Small intestine (tissue), 7 donors: ENCODE results near the gene LHPP. TPM values are rescaled to one million over a fixed set of nuclear protein-coding genes. Genes with fewer than 3 reads are reported as not detected.

ENCODE experiments used
- DNase-seq, 2 donors: peaks; one replicate each; pipeline versions ENCODE4 v3.0.0 to v3.0.0-alpha.2; 2013
- FAIRE-seq: peaks from 2 replicates; lab custom pipeline; 2012; peaks lifted over from hg19 to GRCh38; lab: Jason Lieb, UNC
- H3K27ac ChIP-seq, 3 donors: one replicate each; pipeline ENCODE4 v1.5.1; 2013; ENCODE audit warnings: low read length in 2 of 3, mild to moderate bottlenecking in 2 of 3, control low read depth in 1 of 3, inconsistent platforms in 1 of 3, low read depth in 1 of 3, moderate library complexity in 1 of 3
- H3K27me3 ChIP-seq, 3 donors: one replicate each; pipeline ENCODE4 v1.6.1; 2013; ENCODE audit warnings: low read length in 3 of 3, inconsistent platforms in 1 of 3; ENCODE audit not compliant: control insufficient read depth in 3 of 3, insufficient read depth in 3 of 3
- H3K36me3 ChIP-seq, 3 donors: one replicate each; pipeline ENCODE4 v1.6.1; 2013; ENCODE audit warnings: low read length in 3 of 3, inconsistent platforms in 1 of 3, low read depth in 1 of 3, mild to moderate bottlenecking in 1 of 3, moderate library complexity in 1 of 3; ENCODE audit not compliant: control insufficient read depth in 3 of 3, insufficient read depth in 2 of 3
- H3K4me1 ChIP-seq, 3 donors: one replicate each; pipeline ENCODE4 v1.6.1; 2013; ENCODE audit warnings: low read length in 2 of 3, inconsistent platforms in 1 of 3, low read depth in 1 of 3, mild to moderate bottlenecking in 1 of 3, moderate library complexity in 1 of 3; ENCODE audit not compliant: control insufficient read depth in 3 of 3, insufficient read depth in 2 of 3
- H3K4me3 ChIP-seq, 3 donors: one replicate each; pipeline ENCODE4 v1.5.1; 2013; ENCODE audit warnings: low read length in 3 of 3, control low read depth in 1 of 3, inconsistent platforms in 1 of 3, low read depth in 1 of 3, mild to moderate bottlenecking in 1 of 3, moderate library complexity in 1 of 3
- H3K9me3 ChIP-seq, 2 donors: one replicate each; pipeline ENCODE4 v1.6.1; 2013; ENCODE audit warnings: low read depth in 1 of 2, low read length in 1 of 2; ENCODE audit not compliant: control insufficient read depth in 2 of 2, insufficient read depth in 1 of 2
- WGBS, 3 donors: extraction: QIAGEN DNeasy Blood & Tissue Kit; methylation state at CpG; one replicate each; pipeline ENCODE4 v1.1.7; 2013; 5-methylcytosine and 5-hydroxymethylcytosine counted together
- polyA plus RNA-seq, 4 donors: library from polyadenylated mRNA; stranded (reverse) in 3 of 4; unstranded in 1 of 4; fragments of 200-250 nt in 3 of 4; fragments of 120-200 nt in 1 of 4; gene quantifications; one replicate each; pipeline versions ENCODE4 v1.2.1 to v1.2.3, GENCODE V29; 2013
- donor health status: healthy with polysubstance abuse.
- donor health status: control.
- donor health status: control.
- donor health status: Bipolar disorder and iron deficiency.
- donor health status: healthy.

Gene LHPP
- polyA plus RNA-seq, 4 donors, result 17.2 to 47.7 (median 35.0) TPM

DNA sequence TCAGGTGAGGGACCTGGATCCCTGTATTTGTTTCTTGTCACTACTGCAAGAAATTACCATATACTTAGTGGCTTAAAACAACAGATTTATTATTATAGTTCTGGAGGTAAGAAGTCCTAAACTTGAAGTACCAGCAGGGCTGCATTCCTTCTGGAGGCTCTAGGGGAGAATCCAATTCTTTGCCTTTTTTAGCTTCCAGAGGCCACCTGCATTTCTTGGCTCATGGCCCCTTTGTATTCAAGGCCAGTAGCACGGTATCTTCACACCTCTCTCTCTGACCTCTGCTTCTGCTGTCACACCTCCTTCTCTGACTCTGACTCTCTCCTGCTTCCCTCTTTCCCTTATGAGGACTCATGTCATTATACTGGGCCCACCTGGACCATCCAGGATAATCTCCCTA lies 2.2 kb upstream of the LHPP start:
- Histone ChIP-seq H3K27ac (no peak overlapping the region), H3K27me3 (peaks cover 0 to 5% (median 4%) of the 10 kb centered on the region in 3 donors), H3K4me1 (peaks cover 0 to 4% (median 0%) of the 10 kb centered on the region in 3 donors), H3K36me3 (no peaks in the 10 kb centered on the region), H3K4me3 (no peak overlapping the region), H3K9me3 (no peaks in the 10 kb centered on the region)
- DNase-seq (no peak), FAIRE-seq (no peak)
- 13 to 60% (median 19%) methylated on average over 1 of the region's 1 CpG for WGBS, 3 donors

- 67 to 83% (median 83%) methylated on average over 5 of the region's 5 CpGs for WGBS, 3 donors
- no peak overlapping the region for H3K4me3 ChIP-seq
- H3K36me3 ChIP-seq, result no peaks in the 10 kb centered on the region
- peaks cover 0 to 11% (median 0%) of the 10 kb centered on the region in 3 donors for H3K4me1 ChIP-seq
- DNase-seq (no peak), FAIRE-seq (no peak)
- H3K9me3 ChIP-seq, result no peaks in the 10 kb centered on the region
- H3K27me3 ChIP-seq, result peaks cover 0 to 4% (median 3%) of the 10 kb centered on the region in 3 donors
- H3K27ac ChIP-seq, result no peak overlapping the region
Measured at GRCh38 chr10:124460144-124460543, 1.5 kb upstream of the LHPP start.

- Histone ChIP-seq H3K4me1 (peaks cover 0 to 22% (median 3%) of the 10 kb centered on the region in 3 donors), H3K4me3 (peak overlapping the region; percentile 57 to 89 (median 78)), H3K36me3 (no peaks in the 10 kb centered on the region), H3K27ac (peak overlapping the region in 2 of 3 donors; percentile 15 to 83), H3K9me3 (no peaks in the 10 kb centered on the region), H3K27me3 (no peaks in the 10 kb centered on the region)
- 65 to 81% (median 68%) methylated on average over 8 of the region's 8 CpGs for WGBS, 3 donors
- FAIRE-seq (no peak), DNase-seq (no peak)
Measured at GRCh38 chr10:124462348-124462695, 699 bp downstream of the LHPP start.

DNA sequence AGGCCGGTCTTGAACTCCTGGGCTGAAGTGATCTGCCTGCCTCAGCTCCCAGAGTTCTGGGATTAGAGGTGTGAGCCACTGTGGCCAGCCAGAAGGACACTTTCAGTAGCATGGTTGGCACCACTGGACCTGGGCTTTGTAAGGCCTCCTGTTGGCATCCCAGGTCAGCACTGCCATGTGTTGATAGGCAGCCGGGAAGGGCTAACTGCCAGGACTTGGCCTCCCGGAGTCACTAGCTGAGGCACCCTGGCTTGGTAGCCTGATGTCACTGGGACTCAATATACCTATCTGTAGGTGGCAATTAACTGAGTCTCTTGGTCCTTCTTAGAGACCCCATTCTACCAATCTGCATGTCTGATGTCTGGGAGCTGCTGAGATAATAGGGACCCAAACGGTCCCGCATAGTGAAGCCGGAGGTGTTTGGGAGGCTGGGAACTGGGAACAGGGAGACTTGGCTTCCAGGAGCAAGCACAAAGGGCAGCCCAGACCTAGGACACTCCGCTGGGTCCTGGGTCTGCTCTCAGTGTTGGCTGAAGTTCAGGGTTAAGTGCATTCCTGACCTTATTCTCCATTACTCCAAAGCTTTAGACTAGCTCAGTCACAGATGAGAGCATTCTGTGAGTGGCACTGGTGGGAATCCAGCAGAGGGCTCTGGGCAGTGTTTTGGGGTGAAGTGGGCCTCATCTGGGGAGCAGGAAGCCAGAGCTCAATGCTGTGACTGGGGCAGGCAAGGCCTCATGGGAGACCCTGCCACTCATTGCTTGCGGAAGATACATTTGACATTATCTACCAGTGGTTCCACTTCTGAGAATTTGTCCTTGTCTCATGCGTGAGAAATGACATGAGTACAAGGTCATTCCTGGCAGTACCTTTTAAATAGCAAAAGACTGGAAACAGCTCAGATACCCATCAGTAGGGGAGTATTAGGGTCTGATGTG lies 2.7 kb downstream of the LHPP start:
- no peaks in the 10 kb centered on the region for H3K9me3 ChIP-seq
- H3K4me1 ChIP-seq, result peaks cover 0 to 31% (median 3%) of the 10 kb centered on the region in 3 donors
- WGBS, 3 donors, result 80 to 93% (median 84%) methylated on average over 9 of the region's 9 CpGs
- H3K27ac ChIP-seq, result no peak overlapping the region
- H3K36me3 ChIP-seq, result peaks cover 0 to 10% (median 0%) of the 10 kb centered on the region in 3 donors
- no peak overlapping the region for H3K4me3 ChIP-seq
- DNase-seq (no peak), FAIRE-seq (no peak)
- H3K27me3 ChIP-seq, result no peaks in the 10 kb centered on the region

DNA sequence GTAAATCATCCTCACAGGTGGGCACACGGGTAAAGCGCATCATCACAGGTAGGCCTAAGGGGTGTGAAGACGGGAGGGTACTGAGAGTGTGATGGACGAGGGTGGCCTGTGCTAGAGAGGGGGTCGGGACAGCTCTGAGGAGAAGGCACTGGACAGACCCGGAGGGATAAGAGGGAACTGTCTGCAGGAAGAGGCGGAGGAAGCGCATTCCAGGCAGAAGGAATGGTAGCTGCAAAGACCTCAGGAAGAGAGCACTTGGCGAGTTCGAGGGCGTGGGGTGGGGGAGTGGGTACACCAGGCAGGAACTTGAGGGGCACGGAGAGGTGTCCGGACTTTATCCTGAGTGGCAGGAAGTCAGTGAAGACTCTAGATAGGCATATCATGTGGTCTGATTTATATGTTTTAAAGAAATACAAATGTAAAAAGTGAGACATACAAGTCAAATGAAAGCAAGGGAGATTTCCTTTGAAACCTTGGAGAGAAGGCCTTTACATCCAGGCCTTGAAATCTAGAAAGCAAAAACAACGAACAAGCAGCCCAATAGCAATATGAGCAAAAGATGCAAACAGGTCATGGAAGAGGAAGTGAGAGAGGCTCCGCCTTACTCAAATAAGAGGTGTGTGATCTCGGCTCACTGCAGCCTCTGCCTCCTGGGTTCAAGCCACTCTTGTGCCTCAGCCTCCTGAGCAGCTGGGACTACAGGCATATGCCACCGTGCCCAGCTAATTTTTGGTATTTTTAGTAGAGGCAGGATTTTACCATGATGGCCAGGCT lies 3.6 kb downstream of the LHPP start:
- H3K36me3 ChIP-seq, result peaks cover 0 to 19% (median 0%) of the 10 kb centered on the region in 3 donors
- peaks cover 0 to 38% (median 3%) of the 10 kb centered on the region in 3 donors for H3K4me1 ChIP-seq
- no peaks in the 10 kb centered on the region for H3K9me3 ChIP-seq
- FAIRE-seq (no peak), DNase-seq (peak in 1 of 2 donors; percentile 38)
- WGBS, 3 donors, result 54 to 60% (median 58%) methylated on average over 17 of the region's 17 CpGs
- H3K27ac ChIP-seq, result peak overlapping the region in 2 of 3 donors; percentile 5 to 20
- no peak overlapping the region for H3K4me3 ChIP-seq
- no peaks in the 10 kb centered on the region for H3K27me3 ChIP-seq

GRCh38 chr10:124465777-124466488 lies 4.3 kb downstream of the LHPP start:
- Histone ChIP-seq H3K4me1 (peaks cover 0 to 45% (median 3%) of the 10 kb centered on the region in 3 donors), H3K9me3 (no peaks in the 10 kb centered on the region), H3K36me3 (peaks cover 0 to 22% (median 0%) of the 10 kb centered on the region in 3 donors), H3K27me3 (no peaks in the 10 kb centered on the region), H3K4me3 (no peak overlapping the region), H3K27ac (peak overlapping the region in 1 of 3 donors; percentile 20)
- FAIRE-seq (no peak), DNase-seq (no peak)
- WGBS, 3 donors, result 75 to 79% (median 79%) methylated on average over 9 of the region's 9 CpGs

DNA sequence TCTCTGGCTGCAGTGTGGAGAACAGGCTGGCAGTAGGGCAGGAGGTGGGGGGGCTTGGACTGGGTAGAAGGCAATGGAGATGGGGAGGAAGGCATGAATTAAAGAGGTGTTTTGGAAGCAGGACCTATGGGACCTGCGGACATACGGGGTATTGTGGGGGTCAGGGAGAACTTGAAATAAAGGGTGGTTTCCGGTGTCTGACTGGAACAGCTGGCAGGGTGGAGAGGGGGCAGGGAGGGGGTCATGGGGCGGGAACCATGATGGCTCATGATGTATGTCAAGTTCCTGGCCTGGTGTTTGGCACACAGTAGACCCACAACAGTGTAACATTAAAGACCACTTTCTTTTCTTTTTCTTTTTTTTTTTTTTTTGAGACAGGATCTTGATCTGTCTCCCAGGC lies 5.5 kb downstream of the LHPP start:
- FAIRE-seq (no peak), DNase-seq (no peak)
- H3K27me3 ChIP-seq, result no peaks in the 10 kb centered on the region
- no peak overlapping the region for H3K27ac ChIP-seq
- H3K4me3 ChIP-seq, result no peak overlapping the region
- no peaks in the 10 kb centered on the region for H3K9me3 ChIP-seq
- peaks cover 0 to 22% (median 0%) of the 10 kb centered on the region in 3 donors for H3K36me3 ChIP-seq
- H3K4me1 ChIP-seq, result peaks cover 0 to 47% (median 3%) of the 10 kb centered on the region in 3 donors
- 87 to 95% (median 92%) methylated on average over 4 of the region's 4 CpGs for WGBS, 3 donors

- Histone ChIP-seq H3K36me3 (peaks cover 0 to 26% (median 0%) of the 10 kb centered on the region in 3 donors), H3K9me3 (no peaks in the 10 kb centered on the region), H3K27ac (no peak overlapping the region), H3K4me3 (no peak overlapping the region), H3K4me1 (peaks cover 0 to 47% (median 3%) of the 10 kb centered on the region in 3 donors), H3K27me3 (no peaks in the 10 kb centered on the region)
- WGBS, 3 donors, result 84 to 89% (median 85%) methylated on average over 12 to 13 of the region's 13 CpGs
- FAIRE-seq, result no peak
- no peak for DNase-seq
Measured at GRCh38 chr10:124468624-124469023, 7.0 kb downstream of the LHPP start.
